Cardiac fibroblast (primary cell): ENCODE results near the gene ZNF536.

Source experiments
- DNase-seq, 2 donors: peaks; one replicate each; pipeline versions ENCODE4 v3.0.0 to v3.0.0-alpha.2; 2010; ENCODE audit warnings: low read depth in 2 of 2
- H3K4me3 ChIP-seq, 2 donors: replicated peaks in 1 of 2; 1 replicate in 1 of 2; 2 replicates in 1 of 2; pipeline ENCODE4 v1.5.1; 2011; ENCODE audit warnings: low read depth in 2 of 2, low read length in 2 of 2, mild to moderate bottlenecking in 2 of 2, moderate library complexity in 1 of 2
- CTCF ChIP-seq: IDR thresholded peaks from one replicate; pipeline ENCODE4 v1.5.1; 2011; ENCODE audit warnings: low read depth, mild to moderate bottlenecking, low read length, inconsistent platforms

ZNF536 gene

GRCh38 chr19:30431591-30431990, 59.4 kb downstream of the ZNF536 start:
- no peak for TF ChIP-seq CTCF
- no peak for DNase-seq
- no peak overlapping the region for H3K4me3 ChIP-seq

GRCh38 chr19:30434797-30435594, 62.8 kb downstream of the ZNF536 start:
- no peak overlapping the region for H3K4me3 ChIP-seq
- TF ChIP-seq CTCF: no peak

GRCh38 chr19:30437869-30438268, 65.7 kb downstream of the ZNF536 start:
- H3K4me3 ChIP-seq: no peak overlapping the region
- no peak for TF ChIP-seq CTCF
- DNase-seq: no peak

More at GRCh38 chr19:30434797-30435594, 62.8 kb downstream of the ZNF536 start:
- DNase-seq: no peak

GRCh38 chr19:30439310-30439709, 67.1 kb downstream of the ZNF536 start:
- no peak for DNase-seq
- H3K4me3 ChIP-seq: no peak overlapping the region
- TF ChIP-seq CTCF: no peak

- no peak for TF ChIP-seq CTCF
- DNase-seq: no peak
These were observed 68.8 kb downstream of the ZNF536 start for GRCh38 chr19:30441011-30441410.

GRCh38 chr19:30442674-30443073, 70.5 kb downstream of the ZNF536 start:
- no peak for DNase-seq
- no peak overlapping the region for H3K4me3 ChIP-seq
- no peak for TF ChIP-seq CTCF

More at GRCh38 chr19:30441011-30441410, 68.8 kb downstream of the ZNF536 start:
- no peak overlapping the region for H3K4me3 ChIP-seq
